HepG2 (cell line): ENCODE results near the gene SNED1. TPM values are rescaled to one million over a fixed set of nuclear protein-coding genes. Genes with fewer than 3 reads are reported as not detected.

ENCODE experiments used
- ATF5 ChIP-seq: sonication (generic); formaldehyde crosslinking; IDR thresholded peaks from 2 replicates; pipeline ENCODE4 v1.4.0; 2020; ENCODE audit warnings: mild to moderate bottlenecking, low read depth, missing genetic modification reagents
- ATRX ChIP-seq: sonication (generic); formaldehyde crosslinking; IDR thresholded peaks from 2 replicates; pipeline ENCODE4 v1.4.0; 2020; ENCODE audit warnings: missing genetic modification reagents, borderline replicate concordance
- CAMTA2 ChIP-seq: sonication (generic); formaldehyde crosslinking; IDR thresholded peaks from 2 replicates; pipeline ENCODE4 v1.4.0; 2020; ENCODE audit warnings: mild to moderate bottlenecking, missing genetic modification reagents, borderline replicate concordance
- HES4 ChIP-seq: sonication (generic); formaldehyde crosslinking; IDR thresholded peaks from 2 replicates; pipeline ENCODE4 v1.9.0; 2021; ENCODE audit warnings: mild to moderate bottlenecking, missing genetic modification reagents, borderline replicate concordance
- HNRNPUL1 ChIP-seq: fragments of 200-400 bp; formaldehyde crosslinking; IDR thresholded peaks from 2 replicates; pipeline ENCODE4 v1.6.1; 2017; ENCODE audit warnings: low read depth, mild to moderate bottlenecking, low read length, moderate library complexity
- IKZF5 ChIP-seq: IDR thresholded peaks from 2 replicates; pipeline ENCODE4 v1.6.1; 2018; ENCODE audit warnings: missing genetic modification reagents, mild to moderate bottlenecking, missing compliant biosample characterization
- KDM5B ChIP-seq: sonication (generic); formaldehyde crosslinking; IDR thresholded peaks from 2 replicates; pipeline ENCODE4 v1.4.0; 2020; ENCODE audit warnings: missing genetic modification reagents, mild to moderate bottlenecking, borderline replicate concordance
- MAZ ChIP-seq, 2 experiments: sonication (generic) in 1 of 2; formaldehyde crosslinking in 1 of 2; IDR thresholded peaks; 2 replicates each; pipeline versions ENCODE4 v1.5.0 to v1.6.1; 2012 to 2020; ENCODE audit warnings: low read depth in 2 of 2, mild to moderate bottlenecking in 2 of 2, borderline replicate concordance in 1 of 2, improper control_type of control experiment in 1 of 2, low read length in 1 of 2, missing genetic modification reagents in 1 of 2, moderate library complexity in 1 of 2
- NAIF1 ChIP-seq: sonication (generic); formaldehyde crosslinking; IDR thresholded peaks from 2 replicates; pipeline ENCODE4 v1.5.0; 2020; ENCODE audit warnings: mild to moderate bottlenecking, missing genetic modification reagents, borderline replicate concordance
- PAF1 ChIP-seq: IDR thresholded peaks from 2 replicates; pipeline ENCODE4 v1.6.1; 2016; ENCODE audit warnings: missing genetic modification reagents, missing compliant biosample characterization
- RBM39 ChIP-seq: fragments of 200-400 bp; formaldehyde crosslinking; IDR thresholded peaks from one replicate; pipeline ENCODE4 v1.6.1; 2018; ENCODE audit warnings: antibody characterized with exemption, mild to moderate bottlenecking, low read depth, low read length; ENCODE audit not compliant: poor library complexity, severe bottlenecking
- REPIN1 ChIP-seq: sonication (generic); formaldehyde crosslinking; IDR thresholded peaks from 2 replicates; pipeline ENCODE4 v1.8.0; 2022; ENCODE audit warnings: missing genetic modification reagents, low read depth, mild to moderate bottlenecking, borderline replicate concordance
- RXRA ChIP-seq: sonication (generic); formaldehyde crosslinking; IDR thresholded peaks from 2 replicates; pipeline ENCODE4 v1.5.1; 2020; ENCODE audit warnings: missing genetic modification reagents
- STAT5B ChIP-seq: sonication (generic); formaldehyde crosslinking; IDR thresholded peaks from 2 replicates; pipeline ENCODE4 v1.4.0; 2020; ENCODE audit warnings: missing genetic modification reagents
- TBX3 ChIP-seq: fragments of 450-650 bp; IDR thresholded peaks from 2 replicates; pipeline ENCODE4 v1.6.1; 2017; ENCODE audit warnings: antibody characterized with exemption, mild to moderate bottlenecking, inconsistent platforms, borderline replicate concordance
- ZBTB1 ChIP-seq: sonication (generic); formaldehyde crosslinking; IDR thresholded peaks from 2 replicates; pipeline ENCODE4 v1.4.0; 2020; ENCODE audit warnings: missing genetic modification reagents, borderline replicate concordance
- ZBTB42 ChIP-seq: sonication (generic); formaldehyde crosslinking; IDR thresholded peaks from 2 replicates; pipeline ENCODE4 v1.5.0; 2020; ENCODE audit warnings: mild to moderate bottlenecking, missing genetic modification reagents
- ZFP91 ChIP-seq: sonication (generic); formaldehyde crosslinking; IDR thresholded peaks from 2 replicates; pipeline ENCODE4 v1.9.0; 2022; ENCODE audit warnings: missing genetic modification reagents, mild to moderate bottlenecking, borderline replicate concordance
- ZNF232 ChIP-seq: sonication (generic); formaldehyde crosslinking; IDR thresholded peaks from 2 replicates; pipeline ENCODE4 v1.4.0; 2020; ENCODE audit warnings: missing genetic modification reagents, borderline replicate concordance
- ZNF329 ChIP-seq: sonication (generic); formaldehyde crosslinking; IDR thresholded peaks from 2 replicates; pipeline ENCODE4 v1.9.0; 2021; ENCODE audit warnings: low read depth, mild to moderate bottlenecking, missing genetic modification reagents
- ZNF333 ChIP-seq: sonication (generic); formaldehyde crosslinking; IDR thresholded peaks from 2 replicates; pipeline ENCODE4 v1.4.0; 2020; ENCODE audit warnings: mild to moderate bottlenecking, missing genetic modification reagents, borderline replicate concordance
- ZNF546 ChIP-seq: sonication (generic); formaldehyde crosslinking; conservative IDR thresholded peaks from 2 replicates; pipeline ENCODE4 v1.8.1; 2023; ENCODE audit warnings: mild to moderate bottlenecking, missing genetic modification reagents
- ZNF660 ChIP-seq: sonication (generic); formaldehyde crosslinking; IDR thresholded peaks from 2 replicates; pipeline ENCODE4 v1.5.1; 2020; ENCODE audit warnings: mild to moderate bottlenecking, low read depth, missing genetic modification reagents, borderline replicate concordance
- polyA plus RNA-seq, 8 experiments: library from polyadenylated mRNA; depleted of rRNA in 3 of 8; stranded (reverse) in 7 of 8; unstranded in 1 of 8; fragments of >200 nt; fragmentation: Illumina TruSeq in 4 of 8; extraction: Trizol in 4 of 8; gene quantifications; 2 replicates each; pipeline versions ENCODE4 v1.2.1 to v1.2.3, GENCODE V29; 2011 to 2016; ENCODE audit warnings: low read depth in 4 of 8, missing spikeins in 1 of 8, mixed read lengths in 1 of 8; ENCODE audit not compliant: insufficient read depth in 1 of 8
- total RNA-seq, 5 experiments: library from RNA; depleted of rRNA; stranded (reverse); fragments of >200 nt; fragmentation: Illumina TruSeq; extraction: Trizol; gene quantifications; 2 replicates each; pipeline ENCODE4 v1.2.3, GENCODE V29; 2016; ENCODE audit warnings: low read depth in 1 of 5

Gene SNED1
- total and polyA plus RNA-seq, 2 of the 13 experiments (the other 11 are each of a cell fraction or from before 2014, with no cell fraction given): 0.15 to 0.65 TPM

- TF ChIP-seq MAZ (IDR thresholded peaks at IDR 0.05; ENCODE audit: borderline replicate concordance, low read depth, low read length) (0 out of 2 replicates have a peak, but pooled peaks have one; percentile 24), MAZ (CRISPR knock-in tag; IDR thresholded peaks at IDR 0.05; ENCODE audit: low read depth) (no peak), ZFP91 (CRISPR knock-in tag) (peak; percentile 100), PAF1 (no peak), ATRX (CRISPR knock-in tag) (no peak), IKZF5 (no peak), ZNF660 (CRISPR knock-in tag) (no peak), ZNF333 (CRISPR knock-in tag) (no peak), CAMTA2 (CRISPR knock-in tag) (0 out of 2 replicates have a peak, but pooled peaks have one; percentile 84), RBM39 (peak; percentile 15), HES4 (no peak), RXRA (CRISPR knock-in tag) (0 out of 2 replicates have a peak, but pooled peaks have one; percentile 36), ZNF232 (CRISPR knock-in tag) (no peak), ATF5 (CRISPR knock-in tag) (no peak), STAT5B (CRISPR knock-in tag) (no peak), TBX3 (no peak), ZBTB1 (CRISPR knock-in tag) (no peak), KDM5B (CRISPR knock-in tag) (no peak), ZBTB42 (no peak), ZNF329 (CRISPR knock-in tag) (peak; percentile 41; the same call in 1 of the 2 replicates), HNRNPUL1 (no peak), NAIF1 (CRISPR knock-in tag) (no peak), REPIN1 (0 out of 2 replicates have a peak, but pooled peaks have one; percentile 32), ZNF546 (CRISPR knock-in tag) (peak; percentile 71; the same call in 1 of the 2 replicates)
Measured at GRCh38 chr2:240997856-240998705, at the start of gene SNED1 (continued).
